OCI-LY3 (cell line): Measurements from ENCODE around the gene SH3BP5L.

Experiments used
- H2AFZ ChIP-seq: fragments of 200-600, 300-600 bp; shearing (Covaris generic); 2 replicates; pipeline ENCODE4 v1.6.0; 2014; ENCODE audit warnings: antibody characterized with exemption, low read depth, low read length
- H3K27ac ChIP-seq: fragments of 200-600, 300-600 bp; sonication (generic); 2 replicates; pipeline ENCODE4 v1.5.1; 2014; ENCODE audit warnings: mild to moderate bottlenecking, low read length, moderate library complexity, mixed read lengths
- H3K27me3 ChIP-seq: fragments of 200-600, 300-600 bp; sonication (generic); 2 replicates; pipeline ENCODE4 v1.6.1; 2014; ENCODE audit warnings: low read depth, low read length, mixed read lengths
- H3K36me3 ChIP-seq: fragments of 200-600, 300-600 bp; sonication (generic); replicated peaks from 2 replicates; pipeline ENCODE3; 2014; ENCODE audit warnings: low read depth, low read length, mixed read lengths
- H3K4me1 ChIP-seq: fragments of 300-600, 200-600 bp; sonication (generic); 2 replicates; pipeline ENCODE4 v1.6.1; 2014; ENCODE audit warnings: low read length, mixed read lengths
- H3K4me2 ChIP-seq: fragments of 200-600, 300-600 bp; sonication (generic); 2 replicates; pipeline ENCODE4 v1.6.1; 2014; ENCODE audit warnings: low read length, mixed read lengths
- H3K4me3 ChIP-seq: fragments of 300-600, 200-600 bp; sonication (generic); 2 replicates; pipeline ENCODE4 v1.5.1; 2014; ENCODE audit warnings: antibody characterized with exemption, mild to moderate bottlenecking, low read length, moderate library complexity
- H3K79me2 ChIP-seq: fragments of 300-600, 200-600 bp; shearing (Covaris generic); 2 replicates; pipeline ENCODE4 v1.6.1; 2014; ENCODE audit warnings: mild to moderate bottlenecking, low read length, mixed read lengths
- H3K9ac ChIP-seq: fragments of 300-600, 200-600 bp; shearing (Covaris generic); 2 replicates; pipeline ENCODE4 v1.6.0; 2014; ENCODE audit warnings: mild to moderate bottlenecking, low read length, moderate library complexity
- H3K9me3 ChIP-seq: fragments of 200-600, 300-600 bp; shearing (Covaris generic); 2 replicates; pipeline ENCODE4 v1.6.1; 2014; ENCODE audit warnings: low read length, mixed read lengths; ENCODE audit not compliant: insufficient read depth
- H4K20me1 ChIP-seq: fragments of 200-600, 300-600 bp; sonication (generic); 2 replicates; pipeline ENCODE4 v1.6.1; 2016; ENCODE audit warnings: low read length, mixed read lengths; ENCODE audit not compliant: insufficient read depth
- CTCF ChIP-seq: fragments of 200-600, 300-600 bp; sonication (generic); IDR thresholded peaks from 2 replicates; pipeline ENCODE4 v1.5.1; 2014; ENCODE audit warnings: antibody characterized with exemption, low read length, low read depth
- EZH2phosphoT487 ChIP-seq: fragments of 200-600 bp; shearing (Covaris generic); IDR thresholded peaks from 2 replicates; pipeline ENCODE4 v1.6.1; 2018; ENCODE audit warnings: antibody characterized with exemption, mixed run types, low read depth

The SH3BP5L gene

GRCh38 chr1:248857749-248858095 lies 32.0 kb upstream of the SH3BP5L start:
- peaks cover 25% of the 10 kb centered on the region for H3K79me2 ChIP-seq
- peaks cover 34% of the 10 kb centered on the region for H3K4me1 ChIP-seq
- peak overlapping the region; percentile 100 for H3K4me2 ChIP-seq
- H3K27ac ChIP-seq, result peak overlapping the region; percentile 80
- peaks cover 35% of the 10 kb centered on the region for H3K36me3 ChIP-seq
- TF ChIP-seq EZH2phosphoT487 (no peak), CTCF (no peak)
- H3K4me3 ChIP-seq, result peak overlapping the region; percentile 96
- no peaks in the 10 kb centered on the region for H3K9me3 ChIP-seq
- H3K9ac ChIP-seq, result peak overlapping the region; percentile 99
- H2AFZ ChIP-seq, result peak overlapping the region; percentile 70; the same call in 1 of the 2 replicates
- peaks cover 6% of the 10 kb centered on the region; the same call in 1 of the 2 replicates for H3K27me3 ChIP-seq
- no peaks in the 10 kb centered on the region for H4K20me1 ChIP-seq

GRCh38 chr1:248857201-248857600 lies 31.5 kb upstream of the SH3BP5L start:
- H3K4me2 ChIP-seq, result peak overlapping the region; percentile 100
- H3K27ac ChIP-seq, result peak overlapping the region; percentile 80; the same call in 1 of the 2 replicates
- peaks cover 2% of the 10 kb centered on the region; the same call in 1 of the 2 replicates for H3K27me3 ChIP-seq
- H4K20me1 ChIP-seq, result no peaks in the 10 kb centered on the region
- no peak overlapping the region for H2AFZ ChIP-seq
- H3K9me3 ChIP-seq, result no peaks in the 10 kb centered on the region
- peak overlapping the region; percentile 99 for H3K9ac ChIP-seq
- H3K4me1 ChIP-seq, result peaks cover 34% of the 10 kb centered on the region
- H3K4me3 ChIP-seq, result peak overlapping the region; percentile 96
- peaks cover 38% of the 10 kb centered on the region for H3K36me3 ChIP-seq
- TF ChIP-seq CTCF (no peak), EZH2phosphoT487 (no peak)
- H3K79me2 ChIP-seq, result peaks cover 28% of the 10 kb centered on the region

- H4K20me1 ChIP-seq, result no peaks in the 10 kb centered on the region
- H3K4me2 ChIP-seq, result no peak overlapping the region
Observed at GRCh38 chr1:248856176-248856575, 30.5 kb upstream of the SH3BP5L start.

GRCh38 chr1:248855580-248855979 lies 29.9 kb upstream of the SH3BP5L start:
- H3K9me3 ChIP-seq, result no peaks in the 10 kb centered on the region
- no peak overlapping the region for H3K27ac ChIP-seq
- no peaks in the 10 kb centered on the region for H4K20me1 ChIP-seq
- H3K27me3 ChIP-seq, result no peaks in the 10 kb centered on the region
- H3K79me2 ChIP-seq, result peaks cover 40% of the 10 kb centered on the region
- H3K36me3 ChIP-seq, result peaks cover 51% of the 10 kb centered on the region
- TF ChIP-seq CTCF (no peak), EZH2phosphoT487 (no peak)
- H3K4me3 ChIP-seq, result no peak overlapping the region
- no peak overlapping the region for H3K9ac ChIP-seq
- H3K4me2 ChIP-seq, result no peak overlapping the region
- no peak overlapping the region for H2AFZ ChIP-seq
- H3K4me1 ChIP-seq, result peaks cover 42% of the 10 kb centered on the region

More at GRCh38 chr1:248856176-248856575, 30.5 kb upstream of the SH3BP5L start:
- Histone ChIP-seq H3K27ac (no peak overlapping the region), H3K4me1 (peaks cover 42% of the 10 kb centered on the region), H3K79me2 (peaks cover 37% of the 10 kb centered on the region), H2AFZ (no peak overlapping the region), H3K9ac (no peak overlapping the region), H3K9me3 (no peaks in the 10 kb centered on the region), H3K36me3 (peaks cover 46% of the 10 kb centered on the region), H3K27me3 (no peaks in the 10 kb centered on the region), H3K4me3 (no peak overlapping the region)
- no peak for TF ChIP-seq CTCF
- no peak for TF ChIP-seq EZH2phosphoT487
